Fibroblast of villous mesenchyme (primary cell): ENCODE measurements around the gene MFN2. TPM values are rescaled to one million over a fixed set of nuclear protein-coding genes. Genes with fewer than 3 reads are reported as not detected.

Experiments
- DNase-seq: peaks from one replicate; pipeline ENCODE4 v3.0.0-alpha.2; 2010; ENCODE audit warnings: low read depth
- H3K4me3 ChIP-seq: 2 replicates; pipeline ENCODE4 v1.5.1; 2011; ENCODE audit warnings: low read depth, mild to moderate bottlenecking, low read length
- small RNA-seq: library from RNA; depleted of rRNA; stranded (forward); fragments of <200 nt; gene quantifications from one replicate; pipeline ENCODE3, GENCODE V24; 2012
- total RNA-seq: library from RNA; depleted of rRNA; stranded (reverse); fragments of >200 nt; gene quantifications from 2 replicates; pipeline ENCODE4 v1.2.3, GENCODE V29; 2012
- TF ChIP-seq, protein P1 (sequence below): IDR thresholded peaks from 2 replicates; pipeline ENCODE4 v1.5.1; 2012; ENCODE audit warnings: low read depth, mild to moderate bottlenecking, low read length; ENCODE audit not compliant: insufficient read depth

The MFN2 gene
- total RNA-seq, 1 donor = 66.1 TPM

DNA sequence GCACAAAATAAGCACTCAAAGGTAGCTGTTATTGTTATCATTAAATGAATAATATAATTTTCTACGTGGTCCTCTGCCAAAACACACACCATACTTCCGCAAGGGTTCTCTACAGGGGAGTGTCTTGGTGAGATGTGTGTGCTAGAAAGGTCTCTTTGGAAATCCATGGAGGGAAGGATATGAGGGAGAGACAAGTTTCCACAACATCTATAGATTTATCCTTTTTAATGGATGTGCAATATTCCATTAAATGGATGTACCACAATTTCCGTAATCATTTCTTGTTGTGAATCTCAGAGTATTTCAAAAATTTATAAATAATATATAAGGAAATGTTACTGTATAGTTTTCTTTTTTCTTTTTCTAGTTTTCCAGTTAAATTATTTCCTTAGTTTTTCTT, 80.3 kb downstream of the MFN2 start:
- TF ChIP-seq, protein P1, sequence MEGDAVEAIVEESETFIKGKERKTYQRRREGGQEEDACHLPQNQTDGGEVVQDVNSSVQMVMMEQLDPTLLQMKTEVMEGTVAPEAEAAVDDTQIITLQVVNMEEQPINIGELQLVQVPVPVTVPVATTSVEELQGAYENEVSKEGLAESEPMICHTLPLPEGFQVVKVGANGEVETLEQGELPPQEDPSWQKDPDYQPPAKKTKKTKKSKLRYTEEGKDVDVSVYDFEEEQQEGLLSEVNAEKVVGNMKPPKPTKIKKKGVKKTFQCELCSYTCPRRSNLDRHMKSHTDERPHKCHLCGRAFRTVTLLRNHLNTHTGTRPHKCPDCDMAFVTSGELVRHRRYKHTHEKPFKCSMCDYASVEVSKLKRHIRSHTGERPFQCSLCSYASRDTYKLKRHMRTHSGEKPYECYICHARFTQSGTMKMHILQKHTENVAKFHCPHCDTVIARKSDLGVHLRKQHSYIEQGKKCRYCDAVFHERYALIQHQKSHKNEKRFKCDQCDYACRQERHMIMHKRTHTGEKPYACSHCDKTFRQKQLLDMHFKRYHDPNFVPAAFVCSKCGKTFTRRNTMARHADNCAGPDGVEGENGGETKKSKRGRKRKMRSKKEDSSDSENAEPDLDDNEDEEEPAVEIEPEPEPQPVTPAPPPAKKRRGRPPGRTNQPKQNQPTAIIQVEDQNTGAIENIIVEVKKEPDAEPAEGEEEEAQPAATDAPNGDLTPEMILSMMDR = no peak
- DNase-seq = no peak
- H3K4me3 ChIP-seq = no peak overlapping the region

Small RNA genes within 50 kb of the gene (small RNA-seq; reads per million reads assigned to genes)
- gene AL096840.1 = not detected
- not detected for gene MIR6729
- gene RF00019 = not detected
- not detected for gene RN7SL649P

Other genes with a start within 250 kb of the MFN2 start
- gene AGTRAP, start 244.3 kb upstream of the MFN2 start, total RNA-seq = 38.9 and 41.9 TPM in 2 replicates
- under 0.01 TPM in 1 of 2 replicates, not detected in the other for gene C1orf167, start 218.3 kb upstream of the MFN2 start, total RNA-seq
- gene MTHFR, start 174.5 kb upstream of the MFN2 start, total RNA-seq = 21.6 and 23.5 TPM in 2 replicates
- gene CLCN6, start 174.3 kb upstream of the MFN2 start, total RNA-seq = 18.6 and 19.0 TPM in 2 replicates
- 0.32 TPM in 1 of 2 replicates, not detected in the other for gene NPPA, start 132.7 kb upstream of the MFN2 start, total RNA-seq
- gene NPPB, start 121.5 kb upstream of the MFN2 start, total RNA-seq = 3.9 and 4.7 TPM in 2 replicates
- 57.9 and 69.9 TPM in 2 replicates for gene KIAA2013, start 54.0 kb upstream of the MFN2 start, total RNA-seq
- gene PLOD1, start 45.7 kb upstream of the MFN2 start, total RNA-seq = 309 and 324 TPM in 2 replicates
- gene MIIP, start 39.1 kb downstream of the MFN2 start, total RNA-seq = 32.0 and 34.8 TPM in 2 replicates
- under 0.01 and 0.86 TPM in 2 replicates for gene TNFRSF8, start 82.9 kb downstream of the MFN2 start, total RNA-seq
- gene TNFRSF1B, start 186.5 kb downstream of the MFN2 start, total RNA-seq = 8.7 and 25.9 TPM in 2 replicates
- 39.9 and 55.3 TPM in 2 replicates for gene VPS13D, start 249.6 kb downstream of the MFN2 start, total RNA-seq